K562 (cell line): ENCODE measurements around the gene PPOX. TPM values are rescaled to one million over a fixed set of nuclear protein-coding genes. Genes with fewer than 3 reads are reported as not detected.
A peak's percentile ranks its signal among the peaks of the same experiment; 100 is the strongest.

ENCODE experiments used
- CHD4 ChIP-seq: fragments of 200-600 bp; sonication (generic); IDR thresholded peaks from 3 replicates; pipeline ENCODE4 v1.6.1; 2012; ENCODE audit warnings: low read depth, mild to moderate bottlenecking, mixed read lengths, low read length, inconsistent platforms; ENCODE audit not compliant: insufficient read depth, insufficient replicate concordance, poor library complexity, severe bottlenecking
- ETS2 ChIP-seq: IDR thresholded peaks from 2 replicates; pipeline ENCODE4 v1.6.1; 2016; ENCODE audit warnings: borderline replicate concordance, missing genetic modification characterization, mild to moderate bottlenecking, moderate library complexity, missing compliant biosample characterization; ENCODE audit not compliant: poor library complexity, severe bottlenecking
- GABPB2 ChIP-seq: fragments of 250-450 bp; sonication (Bioruptor Pico); conservative IDR thresholded peaks from 2 replicates; pipeline ENCODE4 v1.5.1; 2021; ENCODE audit warnings: mild to moderate bottlenecking
- HNRNPH1 ChIP-seq: fragments of 200-400 bp; formaldehyde crosslinking; optimal IDR thresholded peaks from 2 replicates; pipeline ENCODE3; 2017; ENCODE audit warnings: low read depth, mild to moderate bottlenecking, low read length, moderate library complexity
- ILF3 ChIP-seq: fragments of 450-650 bp; IDR thresholded peaks from 2 replicates; pipeline ENCODE4 v1.6.1; 2018; ENCODE audit warnings: antibody characterized with exemption, mild to moderate bottlenecking, moderate library complexity, borderline replicate concordance
- KLF1 ChIP-seq: fragments of 450-650 bp; IDR thresholded peaks from 2 replicates; pipeline ENCODE4 v1.6.1; 2016; ENCODE audit warnings: missing genetic modification characterization, missing compliant biosample characterization
- MCM3 ChIP-seq: fragments of 450-650 bp; IDR thresholded peaks from 2 replicates; pipeline ENCODE4 v1.6.1; 2016
- MIER1 ChIP-seq: fragments of 450-650 bp; IDR thresholded peaks from 2 replicates; pipeline ENCODE4 v1.6.1; 2016; ENCODE audit warnings: antibody characterized with exemption, mild to moderate bottlenecking, low read depth
- NCOA4 ChIP-seq: fragments of 450-650 bp; IDR thresholded peaks from 2 replicates; pipeline ENCODE4 v1.6.1; 2018; ENCODE audit warnings: mild to moderate bottlenecking; ENCODE audit not compliant: partially characterized antibody
- PHF20 ChIP-seq: fragments of 450-650 bp; IDR thresholded peaks from 2 replicates; pipeline ENCODE4 v1.6.1; 2018; ENCODE audit not compliant: partially characterized antibody
- PRPF4 ChIP-seq: fragments of 200-400 bp; formaldehyde crosslinking; IDR thresholded peaks from one replicate; pipeline ENCODE4 v1.6.1; 2017; ENCODE audit warnings: low read length, low read depth, mild to moderate bottlenecking; ENCODE audit not compliant: insufficient read depth, poor library complexity, severe bottlenecking
- RFX7 ChIP-seq: fragments of 250-450 bp; sonication (Bioruptor Pico); IDR thresholded peaks from 2 replicates; pipeline ENCODE4 v1.5.1; 2021; ENCODE audit warnings: mild to moderate bottlenecking
- SMAD2 ChIP-seq: fragments of 150-350 bp; IDR thresholded peaks from 2 replicates; pipeline ENCODE4 v1.6.1; 2014; ENCODE audit warnings: low read depth, mild to moderate bottlenecking, low read length
- TBL1XR1 ChIP-seq, 2 experiments: IDR thresholded peaks; 2 replicates each; pipeline ENCODE4 v1.6.1; 2012; ENCODE audit warnings: improper control_type of control experiment in 2 of 2, low read length in 2 of 2, mild to moderate bottlenecking in 1 of 2
- THRA ChIP-seq: fragments of 450-650 bp; IDR thresholded peaks from 2 replicates; pipeline ENCODE4 v1.6.1; 2017; ENCODE audit warnings: mild to moderate bottlenecking, moderate library complexity
- TSC22D4 ChIP-seq: fragments of 450-650 bp; IDR thresholded peaks from 2 replicates; pipeline ENCODE4 v1.6.1; 2016; ENCODE audit warnings: missing genetic modification characterization, missing biosample characterization, control low read depth
- VEZF1 ChIP-seq: fragments of 200-800 bp; sonication (Bioruptor generic); IDR thresholded peaks from 2 replicates; pipeline ENCODE4 v1.6.1; 2017; ENCODE audit warnings: missing genetic modification characterization, missing compliant biosample characterization
- ZKSCAN1 ChIP-seq: fragments of 150-350 bp; IDR thresholded peaks from 2 replicates; pipeline ENCODE4 v1.6.1; 2016; ENCODE audit warnings: low read depth, low read length
- ZNF274 ChIP-seq: IDR thresholded peaks from 2 replicates; pipeline ENCODE4 v1.6.1; 2011; ENCODE audit warnings: low read depth, mild to moderate bottlenecking, low read length, moderate library complexity, borderline replicate concordance
- ZNF280B ChIP-seq: fragments of 250-450 bp; sonication (Bioruptor Pico); IDR thresholded peaks from 2 replicates; pipeline ENCODE4 v1.5.1; 2021; ENCODE audit warnings: mild to moderate bottlenecking
- ZNF644 ChIP-seq: fragments of 200-800 bp; sonication (Bioruptor generic); IDR thresholded peaks from 2 replicates; pipeline ENCODE4 v1.6.1; 2016; ENCODE audit warnings: low read depth, missing genetic modification characterization, missing compliant biosample characterization
- polyA plus RNA-seq, 8 experiments: library from polyadenylated mRNA; depleted of rRNA in 4 of 8; stranded (reverse) in 5 of 8; unstranded in 3 of 8; fragments of >200 nt; fragmentation: Nextera tagmentation in 2 of 8; fragmentation: Illumina TruSeq in 1 of 8; extraction: Ambion mirVana in 2 of 8; extraction: Trizol in 1 of 8; gene quantifications; 2 replicates each; pipeline versions ENCODE4 v1.2.1 to v1.2.3, GENCODE V29; 2011 to 2014; ENCODE audit warnings: inconsistent platforms in 1 of 8, missing spikeins in 1 of 8
- total RNA-seq, 7 experiments: library from RNA; depleted of rRNA in 6 of 7; stranded (reverse); fragments of >200 nt in 6 of 7; fragmentation: Illumina TruSeq in 2 of 7; extraction: Trizol in 2 of 7; gene quantifications; 2 replicates each; pipeline versions ENCODE4 v1.2.1 to v1.2.3, GENCODE V29; 2011 to 2021; ENCODE audit warnings: low replicate concordance in 1 of 7
- TF ChIP-seq, protein P1 (sequence below), 3 experiments: IDR thresholded peaks in 2 of 3; conservative IDR thresholded peaks in 1 of 3; 2 replicates each; pipeline ENCODE4 v1.5.1; 2011 to 2012; ENCODE audit warnings: low read length in 3 of 3, mild to moderate bottlenecking in 3 of 3, control low read depth in 2 of 3, improper control_type of control experiment in 1 of 3, inconsistent platforms in 1 of 3, low read depth in 1 of 3, mixed read lengths in 1 of 3, moderate library complexity in 1 of 3; ENCODE audit not compliant: insufficient read depth in 2 of 3

PPOX gene
- total and polyA plus RNA-seq, 9 of the 15 experiments (the other 6 are each of a cell fraction or from before 2014, with no cell fraction given): 17.0 to 57.1 (median 38.9) TPM

GRCh38 chr1:161153682-161154337 is 12.4 kb upstream of the PPOX start, which contains the start of gene UFC1 (continued):
- TF ChIP-seq MIER1 (no peak; the same call in 1 of the 2 replicates), PRPF4 (no peak), KLF1 (tag) (0 out of 2 replicates have a peak, but pooled peaks have one; percentile 16), CHD4 (no peak), ETS2 (no peak), MCM3 (no peak), GABPB2 (CRISPR knock-in tag) (no peak), RFX7 (CRISPR knock-in tag) (no peak), TBL1XR1 (IDR thresholded peaks at IDR 0.05; ENCODE audit: low read length in 2 of 2) (0 out of 4 replicates have a peak, but pooled peaks of 1 of the 2 experiments have one; percentile 32), PHF20 (peak; percentile 94), TSC22D4 (tag) (no peak), HNRNPH1 (no peak), ZKSCAN1 (no peak), ZNF274 (no peak), VEZF1 (CRISPR knock-in tag) (no peak; the same call in 1 of the 2 replicates), NCOA4 (no peak), ZNF644 (peak; percentile 91), ZNF280B (no peak), ILF3 (no peak), SMAD2 (no peak), THRA (no peak)
- TF ChIP-seq, protein P1, sequence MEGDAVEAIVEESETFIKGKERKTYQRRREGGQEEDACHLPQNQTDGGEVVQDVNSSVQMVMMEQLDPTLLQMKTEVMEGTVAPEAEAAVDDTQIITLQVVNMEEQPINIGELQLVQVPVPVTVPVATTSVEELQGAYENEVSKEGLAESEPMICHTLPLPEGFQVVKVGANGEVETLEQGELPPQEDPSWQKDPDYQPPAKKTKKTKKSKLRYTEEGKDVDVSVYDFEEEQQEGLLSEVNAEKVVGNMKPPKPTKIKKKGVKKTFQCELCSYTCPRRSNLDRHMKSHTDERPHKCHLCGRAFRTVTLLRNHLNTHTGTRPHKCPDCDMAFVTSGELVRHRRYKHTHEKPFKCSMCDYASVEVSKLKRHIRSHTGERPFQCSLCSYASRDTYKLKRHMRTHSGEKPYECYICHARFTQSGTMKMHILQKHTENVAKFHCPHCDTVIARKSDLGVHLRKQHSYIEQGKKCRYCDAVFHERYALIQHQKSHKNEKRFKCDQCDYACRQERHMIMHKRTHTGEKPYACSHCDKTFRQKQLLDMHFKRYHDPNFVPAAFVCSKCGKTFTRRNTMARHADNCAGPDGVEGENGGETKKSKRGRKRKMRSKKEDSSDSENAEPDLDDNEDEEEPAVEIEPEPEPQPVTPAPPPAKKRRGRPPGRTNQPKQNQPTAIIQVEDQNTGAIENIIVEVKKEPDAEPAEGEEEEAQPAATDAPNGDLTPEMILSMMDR (IDR thresholded peaks at IDR 0.05 in 2 of 3, conservative IDR thresholded peaks at IDR 0.05 in 1 of 3; ENCODE audit: insufficient read depth in 2 of 3, low read depth in 1 of 3, low read length in 3 of 3): no peak
